Keratinocyte (primary cell): Measurements from ENCODE around the gene ERCC3. TPM values are rescaled to one million over a fixed set of nuclear protein-coding genes. Genes with fewer than 3 reads are reported as not detected.
A peak's percentile ranks its signal among the peaks of the same experiment; 100 is the strongest.

Experiments
- DNase-seq: peaks from one replicate; pipeline ENCODE4 v3.0.0-alpha.2; 2011; ENCODE audit warnings: low read depth, missing footprints, low spot score
- FAIRE-seq: peaks from 2 replicates; lab custom pipeline; 2011; peaks lifted over from hg19 to GRCh38; lab: Jason Lieb, UNC
- H2AFZ ChIP-seq: 2 replicates; pipeline ENCODE4 v1.6.0; 2012; ENCODE audit warnings: low read length, control low read depth, inconsistent platforms; ENCODE audit not compliant: control insufficient read depth
- H3K27ac ChIP-seq: 2 replicates; pipeline ENCODE4 v1.5.1; 2011; ENCODE audit warnings: low read length; ENCODE audit not compliant: control insufficient read depth, insufficient read depth
- H3K27me3 ChIP-seq: 3 replicates; pipeline ENCODE4 v1.6.0; 2011; ENCODE audit warnings: low read length; ENCODE audit not compliant: control insufficient read depth, insufficient read depth; ENCODE audit errors: extremely low read depth
- H3K36me3 ChIP-seq, 2 experiments: 2 replicates in 1 of 2; 3 replicates in 1 of 2; pipeline ENCODE4 v1.5.1; 2011; ENCODE audit warnings: low read length in 2 of 2, mild to moderate bottlenecking in 1 of 2; ENCODE audit not compliant: control insufficient read depth in 2 of 2, insufficient read depth in 2 of 2; ENCODE audit errors: extremely low read depth in 1 of 2
- H3K4me1 ChIP-seq: 3 replicates; pipeline ENCODE4 v1.5.1; 2011; ENCODE audit warnings: low read length; ENCODE audit not compliant: control insufficient read depth, insufficient read depth; ENCODE audit errors: extremely low read depth
- H3K4me2 ChIP-seq: 3 replicates; pipeline ENCODE4 v1.6.0; 2011; ENCODE audit warnings: low read depth, low read length; ENCODE audit not compliant: control insufficient read depth, insufficient read depth; ENCODE audit errors: extremely low read depth
- H3K4me3 ChIP-seq, 3 experiments: fragments of 200-600 bp in 1 of 3; sonication (generic) in 1 of 3; 2 replicates in 2 of 3; 3 replicates in 1 of 3; pipeline ENCODE4 v1.5.1; 2011 to 2016; ENCODE audit warnings: low read length in 3 of 3, mild to moderate bottlenecking in 3 of 3, control low read depth in 2 of 3, inconsistent platforms in 1 of 3, low read depth in 1 of 3, mixed read lengths in 1 of 3, mixed run types in 1 of 3, moderate library complexity in 1 of 3; ENCODE audit not compliant: control insufficient read depth in 2 of 3, insufficient read depth in 2 of 3; ENCODE audit errors: extremely low read depth in 1 of 3
- H3K79me2 ChIP-seq: 2 replicates; pipeline ENCODE4 v1.6.0; 2012; ENCODE audit warnings: low read length; ENCODE audit not compliant: control insufficient read depth, insufficient read depth
- H3K9ac ChIP-seq: 3 replicates; pipeline ENCODE4 v1.6.0; 2011; ENCODE audit warnings: low read length; ENCODE audit not compliant: control insufficient read depth, insufficient read depth; ENCODE audit errors: extremely low read depth
- H3K9me1 ChIP-seq: 3 replicates; pipeline ENCODE4 v1.6.0; 2011; ENCODE audit warnings: low read length; ENCODE audit not compliant: control insufficient read depth, insufficient read depth; ENCODE audit errors: extremely low read depth
- H3K9me3 ChIP-seq: 2 replicates; pipeline ENCODE4 v1.5.1; 2012; ENCODE audit warnings: low read depth, low read length; ENCODE audit not compliant: control insufficient read depth
- H4K20me1 ChIP-seq: 3 replicates; pipeline ENCODE4 v1.6.0; 2011; ENCODE audit warnings: low read length; ENCODE audit not compliant: control insufficient read depth, insufficient read depth; ENCODE audit errors: extremely low read depth
- EZH2 ChIP-seq: IDR thresholded peaks from one replicate; pipeline ENCODE4 v1.6.1; 2012; ENCODE audit warnings: inconsistent platforms, mild to moderate bottlenecking, low read length, moderate library complexity
- dilution Hi-C: fragments of 300-500 bp; cut with MboI; formaldehyde crosslinking; loops from one replicate; pipeline ENCODE4 v1.7.0; 2020; ENCODE audit warnings: low sequenced_read_pairs; ENCODE audit not compliant: extremely low pct_ligation_motif_present
- polyA minus RNA-seq, 3 experiments: library from RNA; depleted of rRNA, polyadenylated mRNA; stranded (reverse); fragments of >200 nt; gene quantifications; 1 replicate in 1 of 3; 2 replicates in 1 of 3; 3 replicates in 1 of 3; pipeline ENCODE4 v1.2.3, GENCODE V29; 2011
- polyA plus RNA-seq, 5 experiments: library from polyadenylated mRNA; depleted of rRNA in 3 of 5; stranded (reverse) in 3 of 5; stranded (forward) in 1 of 5; unstranded in 1 of 5; fragments of >200 nt; gene quantifications; 1 replicate in 1 of 5; 2 replicates in 3 of 5; 3 replicates in 1 of 5; pipeline versions ENCODE4 v1.2.1 to v1.2.3, GENCODE V29; 2011 to 2012; ENCODE audit warnings: missing spikeins in 2 of 5, low read depth in 1 of 5, low replicate concordance in 1 of 5
- TF ChIP-seq, protein P1 (sequence below), 3 experiments: IDR thresholded peaks in 1 of 3; conservative IDR thresholded peaks in 1 of 3; optimal IDR thresholded peaks in 1 of 3; 2 replicates in 2 of 3; 3 replicates in 1 of 3; pipeline versions ENCODE3 to v1.5.1; 2011; ENCODE audit warnings: low read length in 3 of 3, mild to moderate bottlenecking in 3 of 3, moderate library complexity in 2 of 3, control low read depth in 1 of 3, inconsistent platforms in 1 of 3; ENCODE audit not compliant: insufficient read depth in 2 of 3; ENCODE audit errors: extremely low read depth in 1 of 3

ERCC3 gene
- 40.1 to 49.0 TPM (median 40.6 TPM) in 3 replicates for polyA plus RNA-seq
- polyA plus RNA-seq (2011; ENCODE audit: low read depth), result 27.2 TPM
- 29.1 and 32.4 TPM in 2 replicates for polyA plus RNA-seq (2011; cell fraction: cytosol; rRNA removed)
- 77.4 and 78.2 TPM in 2 replicates for polyA plus RNA-seq (2011; cell fraction: nucleus; rRNA removed)
- polyA plus RNA-seq (2012; ENCODE audit: low replicate concordance), result 25.8 and 26.6 TPM in 2 replicates
- 25.0 to 36.9 TPM (median 32.2 TPM) in 3 replicates for polyA minus RNA-seq
- 17.1 TPM for polyA minus RNA-seq (2011; cell fraction: cytosol; rRNA and poly(A)+ RNA removed)
- 26.7 and 39.9 TPM in 2 replicates for polyA minus RNA-seq (2011; cell fraction: nucleus; rRNA and poly(A)+ RNA removed)

DNA sequence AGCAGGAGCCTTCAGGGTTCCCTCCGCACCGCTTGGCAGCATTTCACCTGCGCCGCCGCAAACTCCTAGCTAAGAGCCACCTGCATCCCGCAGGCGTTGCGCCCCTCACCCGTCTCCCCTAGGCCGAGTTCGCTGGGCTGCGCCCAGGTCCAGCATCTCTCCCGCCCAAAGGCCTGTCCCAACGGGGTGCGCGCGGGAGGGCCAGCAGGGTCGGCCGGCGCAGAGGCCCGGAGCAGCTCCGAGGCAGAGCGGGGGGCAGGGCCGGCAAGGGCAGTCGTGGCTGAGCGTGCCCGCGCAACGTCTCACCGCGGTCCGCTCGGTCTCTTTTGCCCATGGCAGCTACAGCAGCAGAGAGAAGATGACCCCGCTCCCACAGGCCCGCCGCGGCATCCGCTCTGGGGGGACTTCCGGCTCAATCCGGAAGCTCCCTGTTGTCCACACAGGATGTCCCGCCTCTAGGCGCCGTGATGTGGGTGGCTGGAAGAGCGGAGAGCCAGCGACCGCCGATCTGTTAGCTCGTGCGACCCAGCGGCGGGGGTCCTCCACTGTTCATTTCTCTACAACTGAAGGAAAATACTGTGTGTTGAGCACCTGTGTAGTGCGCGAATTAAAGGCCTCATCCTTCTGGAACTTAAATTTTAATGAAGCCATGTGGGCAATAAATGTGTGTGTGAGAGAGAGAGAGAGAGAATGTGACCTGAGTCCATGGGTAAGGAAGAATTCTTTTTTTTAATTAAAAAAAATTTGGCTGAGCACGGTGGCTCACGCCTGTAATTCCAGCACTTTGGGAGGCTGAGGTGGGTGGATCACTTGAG, at the start of gene ERCC3:
TSS of gene ERCC3 (minus strand) at position 397 of the 815 bp plus-strand sequence. CDS start at position 334, 63 bp downstream.
- peak within 1 kb of the TSS; percentile 92 for H3K4me2 ChIP-seq
- peak within 1 kb of the TSS; percentile 92 for H2AFZ ChIP-seq
- H3K9ac ChIP-seq, result peak within 1 kb of the TSS; percentile 88
- H3K36me3 ChIP-seq, result peaks cover 17 to 21% of the 10 kb centered on the region in 2 experiments
- dilution Hi-C loops, result no loop called here
- FAIRE-seq (no peak), DNase-seq (peak; percentile 23)
- H4K20me1 ChIP-seq, result no peaks in the 10 kb centered on the region
- H3K27me3 ChIP-seq, result no peaks in the 10 kb centered on the region
- TF ChIP-seq EZH2, result no peak
- TF ChIP-seq, protein P1, sequence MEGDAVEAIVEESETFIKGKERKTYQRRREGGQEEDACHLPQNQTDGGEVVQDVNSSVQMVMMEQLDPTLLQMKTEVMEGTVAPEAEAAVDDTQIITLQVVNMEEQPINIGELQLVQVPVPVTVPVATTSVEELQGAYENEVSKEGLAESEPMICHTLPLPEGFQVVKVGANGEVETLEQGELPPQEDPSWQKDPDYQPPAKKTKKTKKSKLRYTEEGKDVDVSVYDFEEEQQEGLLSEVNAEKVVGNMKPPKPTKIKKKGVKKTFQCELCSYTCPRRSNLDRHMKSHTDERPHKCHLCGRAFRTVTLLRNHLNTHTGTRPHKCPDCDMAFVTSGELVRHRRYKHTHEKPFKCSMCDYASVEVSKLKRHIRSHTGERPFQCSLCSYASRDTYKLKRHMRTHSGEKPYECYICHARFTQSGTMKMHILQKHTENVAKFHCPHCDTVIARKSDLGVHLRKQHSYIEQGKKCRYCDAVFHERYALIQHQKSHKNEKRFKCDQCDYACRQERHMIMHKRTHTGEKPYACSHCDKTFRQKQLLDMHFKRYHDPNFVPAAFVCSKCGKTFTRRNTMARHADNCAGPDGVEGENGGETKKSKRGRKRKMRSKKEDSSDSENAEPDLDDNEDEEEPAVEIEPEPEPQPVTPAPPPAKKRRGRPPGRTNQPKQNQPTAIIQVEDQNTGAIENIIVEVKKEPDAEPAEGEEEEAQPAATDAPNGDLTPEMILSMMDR (optimal IDR thresholded peaks at IDR 0.05 in 1 of 3, IDR thresholded peaks at IDR 0.05 in 1 of 3, conservative IDR thresholded peaks at IDR 0.05 in 1 of 3; ENCODE audit: extremely low read depth in 1 of 3, insufficient read depth in 2 of 3, low read length in 3 of 3), result no peak
- H3K9me3 ChIP-seq, result no peaks in the 10 kb centered on the region
- peaks cover 12% of the 10 kb centered on the region for H3K79me2 ChIP-seq
- peak within 1 kb of the TSS; percentile 85 to 91 (median 87) for H3K4me3 ChIP-seq
- peaks cover 6% of the 10 kb centered on the region for H3K4me1 ChIP-seq
- H3K9me1 ChIP-seq, result no peaks in the 10 kb centered on the region
- peak within 1 kb of the TSS; percentile 81 for H3K27ac ChIP-seq

DNA sequence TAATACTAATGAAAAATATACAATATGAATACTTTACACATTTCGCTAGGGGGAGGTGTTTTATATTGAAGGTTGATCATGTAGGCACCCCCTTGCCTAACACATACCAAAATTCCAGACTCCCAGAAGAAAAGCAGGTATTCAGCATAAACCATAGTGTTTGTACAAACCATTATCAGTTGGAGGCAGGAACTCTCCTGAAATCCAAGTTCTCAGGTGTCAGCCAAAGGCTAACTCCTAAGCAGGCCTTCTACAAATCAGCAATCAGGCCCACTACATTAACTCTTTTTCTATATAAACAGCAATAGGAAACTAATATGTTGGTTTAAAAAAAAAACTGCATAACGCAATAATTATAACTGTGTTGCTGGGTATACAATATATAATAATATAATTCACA, 49.3 kb upstream of the ERCC3 start:
- FAIRE-seq (no peak), DNase-seq (no peak)
- no peak overlapping the region for H3K4me2 ChIP-seq
- H3K9me3 ChIP-seq, result no peaks in the 10 kb centered on the region
- TF ChIP-seq, protein P1 (optimal IDR thresholded peaks at IDR 0.05 in 1 of 3, IDR thresholded peaks at IDR 0.05 in 1 of 3, conservative IDR thresholded peaks at IDR 0.05 in 1 of 3; ENCODE audit: extremely low read depth in 1 of 3, insufficient read depth in 2 of 3, low read length in 3 of 3), result no peak
- TF ChIP-seq EZH2, result no peak
- H3K36me3 ChIP-seq, result no peaks in the 10 kb centered on the region
- no peaks in the 10 kb centered on the region for H4K20me1 ChIP-seq
- no peaks in the 10 kb centered on the region for H3K4me1 ChIP-seq
- dilution Hi-C loops, result no loop called here
- H3K27me3 ChIP-seq, result no peaks in the 10 kb centered on the region
- no peak overlapping the region for H2AFZ ChIP-seq
- H3K79me2 ChIP-seq, result peaks cover 31% of the 10 kb centered on the region
- H3K9me1 ChIP-seq, result no peaks in the 10 kb centered on the region
- H3K27ac ChIP-seq, result no peak overlapping the region
- no peak overlapping the region for H3K4me3 ChIP-seq
- no peak overlapping the region for H3K9ac ChIP-seq
